GM23248 (cell line): ENCODE data around the gene ZYX.

Experiments
- EZH2 ChIP-seq: fragments of 200-600 bp; sonication (generic); IDR thresholded peaks from 2 replicates; pipeline ENCODE4 v1.6.1; 2018; ENCODE audit warnings: antibody characterized with exemption, mild to moderate bottlenecking; ENCODE audit not compliant: insufficient read depth, poor library complexity, severe bottlenecking
- EZH2phosphoT487 ChIP-seq: fragments of 200-600 bp; sonication (generic); IDR thresholded peaks from 2 replicates; pipeline ENCODE4 v1.6.1; 2018; ENCODE audit warnings: antibody characterized with exemption, moderate library complexity, mild to moderate bottlenecking, low read depth; ENCODE audit not compliant: insufficient read depth

DNA sequence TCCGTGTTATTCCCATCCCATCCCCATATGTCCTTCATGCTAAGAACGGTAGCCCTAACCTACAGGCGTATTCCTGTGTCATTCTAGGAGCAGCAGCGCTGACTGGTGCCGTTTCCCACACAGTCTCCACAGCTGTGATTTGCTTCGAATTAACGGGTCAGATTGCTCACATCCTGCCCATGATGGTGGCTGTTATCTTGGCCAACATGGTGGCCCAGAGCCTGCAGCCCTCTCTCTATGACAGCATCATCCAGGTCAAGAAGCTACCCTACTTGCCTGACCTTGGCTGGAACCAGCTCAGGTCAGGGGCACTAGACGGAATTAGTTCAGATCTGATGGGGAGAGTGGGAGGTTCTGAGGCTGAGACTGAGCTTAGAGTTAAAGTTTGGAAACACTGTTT is 39.3 kb upstream of the ZYX start:
- TF ChIP-seq EZH2phosphoT487 (no peak), EZH2 (no peak)
